Activated naive CD8-positive, alpha-beta T cell treated with anti-CD3 and anti-CD28 coated beads for 36 hours (primary cell): ENCODE data around the gene LDLRAD4. TPM values are rescaled to one million over a fixed set of nuclear protein-coding genes. Genes with fewer than 3 reads are reported as not detected.

Experiments used
- DNase-seq: peaks from one replicate; pipeline ENCODE4 v3.0.0; 2021
- H3K27ac Mint-ChIP-seq: one replicate; pipeline ENCODE4 v1.8.0; 2022; ENCODE audit warnings: mild to moderate bottlenecking, moderate library complexity, mixed read lengths
- H3K27me3 Mint-ChIP-seq: one replicate; pipeline ENCODE4 v1.8.0; 2022; ENCODE audit warnings: mild to moderate bottlenecking, mixed read lengths
- H3K36me3 Mint-ChIP-seq: one replicate; pipeline ENCODE4 v1.8.0; 2021; ENCODE audit warnings: mild to moderate bottlenecking, mixed read lengths
- H3K4me1 Mint-ChIP-seq: one replicate; pipeline ENCODE4 v1.8.0; 2021; ENCODE audit warnings: mixed read lengths
- H3K4me3 Mint-ChIP-seq: one replicate; pipeline ENCODE4 v1.8.0; 2022; ENCODE audit warnings: mild to moderate bottlenecking, moderate library complexity, mixed read lengths
- H3K9me3 Mint-ChIP-seq: one replicate; pipeline ENCODE4 v1.8.0; 2022; ENCODE audit warnings: mixed read lengths
- total RNA-seq, 2 experiments: library from RNA; stranded (reverse); gene quantifications; one replicate each; pipeline ENCODE4 v1.2.3, GENCODE V29; 2021

LDLRAD4 gene
- total RNA-seq, 2 experiments from 2014 or later: 27.4 to 27.5 TPM

DNA sequence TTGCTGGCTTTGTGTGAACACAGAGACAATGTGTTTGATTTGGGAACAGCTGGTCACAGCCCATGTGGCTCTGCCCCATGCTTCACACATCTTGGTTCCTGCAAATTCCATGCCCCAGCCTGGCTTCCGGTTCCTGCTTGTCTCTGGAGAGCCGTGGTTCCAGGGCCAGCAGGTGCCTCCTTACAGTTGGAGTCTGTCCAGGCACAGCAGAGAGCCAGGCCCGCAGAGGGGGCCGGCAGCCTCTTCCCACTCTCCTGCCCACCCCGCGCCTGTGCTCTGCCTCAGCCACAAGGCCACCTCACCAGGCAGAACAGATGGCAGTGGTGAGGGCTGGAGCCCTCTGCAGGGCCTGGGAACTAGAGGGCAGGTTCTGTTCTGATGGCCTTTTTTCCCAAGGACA is 81.5 kb downstream of the LDLRAD4 start:
- H3K9me3 Mint-ChIP-seq: no peaks in the 10 kb centered on the region
- no peak for DNase-seq
- H3K4me3 Mint-ChIP-seq: no peak overlapping the region
- H3K36me3 Mint-ChIP-seq: peaks cover 3% of the 10 kb centered on the region
- H3K27me3 Mint-ChIP-seq: no peaks in the 10 kb centered on the region
- no peak overlapping the region for H3K27ac Mint-ChIP-seq
- H3K4me1 Mint-ChIP-seq: peaks cover 25% of the 10 kb centered on the region

DNA sequence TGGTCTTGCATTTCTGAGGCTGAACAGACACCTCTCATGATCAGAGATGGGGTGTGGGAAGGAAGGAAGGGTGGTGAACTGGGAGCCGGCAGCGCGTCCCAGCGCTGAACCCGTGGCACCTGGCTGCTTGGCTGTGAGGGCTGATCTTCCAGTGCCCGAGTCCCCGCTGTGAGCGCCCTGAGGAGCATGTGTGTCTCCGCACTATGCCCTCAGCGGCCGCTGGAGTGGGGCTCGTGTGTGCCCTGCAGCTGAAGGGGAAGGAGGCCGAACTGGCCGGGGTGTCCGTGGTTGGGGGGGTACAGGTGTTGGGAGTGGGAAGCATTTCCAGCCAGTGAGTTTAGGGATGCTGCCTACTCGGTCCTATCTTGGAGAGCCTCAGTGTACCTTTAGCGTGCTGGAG is 82.2 kb downstream of the LDLRAD4 start:
- no peak overlapping the region for H3K27ac Mint-ChIP-seq
- no peaks in the 10 kb centered on the region for H3K27me3 Mint-ChIP-seq
- H3K36me3 Mint-ChIP-seq: peaks cover 7% of the 10 kb centered on the region
- peaks cover 18% of the 10 kb centered on the region for H3K4me1 Mint-ChIP-seq
- H3K9me3 Mint-ChIP-seq: peaks cover 4% of the 10 kb centered on the region
- no peak overlapping the region for H3K4me3 Mint-ChIP-seq
- no peak for DNase-seq

DNA sequence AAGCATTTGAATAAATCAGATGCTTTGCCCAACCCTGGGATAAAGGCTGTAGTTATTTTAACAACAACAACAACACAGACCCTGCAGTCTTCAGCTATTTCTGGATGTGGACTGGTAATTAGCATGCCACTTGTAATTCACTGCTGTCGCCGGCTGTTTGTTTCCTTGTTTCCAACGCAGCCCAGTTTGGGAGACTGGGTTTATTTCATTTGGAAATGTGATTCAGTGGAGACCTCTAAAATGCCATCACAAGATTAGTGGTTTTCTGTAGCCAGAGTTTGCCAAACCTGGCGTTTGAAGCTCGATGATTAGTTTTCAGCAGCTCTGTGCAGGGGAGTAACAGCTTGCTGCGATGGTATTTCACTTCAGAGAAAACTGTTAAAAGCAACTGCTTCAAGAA is 83.5 kb downstream of the LDLRAD4 start:
- Mint-ChIP-seq H3K36me3 (peaks cover 13% of the 10 kb centered on the region), H3K4me1 (peaks cover 17% of the 10 kb centered on the region), H3K9me3 (peaks cover 8% of the 10 kb centered on the region), H3K27me3 (no peaks in the 10 kb centered on the region), H3K4me3 (no peak overlapping the region), H3K27ac (no peak overlapping the region)
- no peak for DNase-seq

DNA sequence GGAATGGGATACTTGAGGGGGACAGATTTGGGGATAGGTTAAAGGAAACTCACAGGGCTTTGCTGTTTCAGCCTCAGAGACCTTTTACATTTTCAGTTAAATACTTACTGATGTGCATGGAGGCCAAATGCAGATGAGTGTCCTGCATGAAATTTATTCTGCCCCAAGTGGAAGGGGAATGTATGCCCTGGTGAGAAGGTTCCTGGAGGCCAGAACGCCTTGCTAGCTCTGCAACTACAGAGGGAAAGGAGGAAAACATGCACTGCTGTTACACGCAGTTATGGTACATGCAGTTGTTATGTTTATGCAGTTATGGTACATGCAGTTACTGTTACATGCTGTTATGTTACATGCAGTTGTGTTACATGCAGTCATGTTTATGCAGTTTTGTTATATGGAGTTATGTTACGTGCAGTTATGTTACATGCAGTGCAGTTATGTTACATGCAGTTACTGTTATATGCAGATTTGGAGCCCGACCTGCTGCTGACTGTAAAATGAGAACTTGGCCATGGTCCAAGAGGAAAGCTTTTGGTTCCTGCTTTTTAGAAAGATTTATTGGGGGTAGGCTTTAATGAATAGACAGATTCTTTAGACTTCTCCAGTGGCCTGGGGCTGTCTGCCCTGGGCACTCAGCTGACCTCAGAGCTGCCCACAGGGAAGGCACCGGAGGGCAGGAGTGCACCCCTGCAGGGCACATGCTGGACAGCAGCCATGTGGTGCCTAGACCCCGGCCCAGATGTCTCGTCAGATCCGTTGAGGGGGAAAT is 84.1 kb downstream of the LDLRAD4 start:
- Mint-ChIP-seq H3K4me1 (peaks cover 15% of the 10 kb centered on the region), H3K27ac (no peak overlapping the region), H3K36me3 (peaks cover 13% of the 10 kb centered on the region), H3K4me3 (no peak overlapping the region), H3K9me3 (peaks cover 8% of the 10 kb centered on the region), H3K27me3 (no peaks in the 10 kb centered on the region)
- no peak for DNase-seq

DNA sequence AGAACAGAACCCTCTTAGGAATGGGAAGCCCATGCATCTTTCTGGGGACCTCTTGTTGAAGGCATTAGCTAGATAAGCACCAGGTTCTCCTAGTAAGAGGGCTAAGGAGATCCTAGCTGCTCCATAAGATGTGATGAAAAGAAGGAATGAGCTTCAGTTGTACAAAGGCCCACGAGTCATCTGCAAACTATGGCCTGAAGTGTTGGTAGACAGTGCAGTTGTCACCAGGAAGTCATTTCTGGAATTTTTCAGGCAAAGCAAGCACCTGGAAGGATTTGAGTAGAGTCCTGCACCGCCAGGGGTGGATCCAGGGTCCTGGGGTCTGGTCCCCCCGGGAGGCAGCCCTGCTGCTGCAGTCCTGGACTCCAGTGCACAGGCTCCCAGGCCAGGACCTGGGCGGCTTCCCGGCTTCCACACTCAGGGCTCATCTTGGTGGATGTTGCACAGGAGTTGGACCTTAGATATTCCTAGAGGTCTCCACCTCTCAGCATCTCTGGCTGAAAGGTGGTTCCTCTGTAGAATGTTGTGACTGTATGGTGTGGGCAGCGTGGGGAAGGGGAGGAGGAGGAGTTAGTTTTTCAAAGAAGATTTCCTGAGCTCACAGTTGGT is 85.3 kb downstream of the LDLRAD4 start:
- no peak overlapping the region for H3K4me3 Mint-ChIP-seq
- no peak overlapping the region for H3K27ac Mint-ChIP-seq
- peaks cover 8% of the 10 kb centered on the region for H3K9me3 Mint-ChIP-seq
- no peaks in the 10 kb centered on the region for H3K27me3 Mint-ChIP-seq
- DNase-seq: no peak
- peaks cover 25% of the 10 kb centered on the region for H3K4me1 Mint-ChIP-seq
- peaks cover 14% of the 10 kb centered on the region for H3K36me3 Mint-ChIP-seq

- Mint-ChIP-seq H3K4me1 (peaks cover 31% of the 10 kb centered on the region), H3K27me3 (no peaks in the 10 kb centered on the region), H3K9me3 (peaks cover 8% of the 10 kb centered on the region), H3K4me3 (no peak overlapping the region), H3K27ac (no peak overlapping the region), H3K36me3 (peaks cover 16% of the 10 kb centered on the region)
- no peak for DNase-seq
These were observed 86.7 kb downstream of the LDLRAD4 start for GRCh38 chr18:13305301-13305700.

DNA sequence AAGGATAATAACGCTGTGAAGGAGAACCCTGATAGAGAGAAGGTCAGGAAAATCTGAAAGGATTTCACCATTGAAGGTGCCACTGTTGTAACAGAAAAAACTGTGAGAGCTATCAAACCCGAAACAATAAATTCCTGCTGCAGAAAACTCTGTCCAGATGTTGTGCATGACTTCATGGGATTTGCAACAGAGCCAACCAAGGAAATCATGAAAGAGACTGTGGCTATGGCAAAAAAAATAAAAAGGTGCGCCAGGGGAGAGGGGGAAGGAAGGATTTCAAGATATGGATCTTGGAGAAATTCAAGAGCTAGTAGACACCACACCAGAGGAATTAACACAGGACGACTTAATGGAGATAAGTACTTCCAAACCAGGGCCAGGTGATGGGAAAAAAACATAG is 88.0 kb downstream of the LDLRAD4 start:
- Mint-ChIP-seq H3K4me3 (no peak overlapping the region), H3K36me3 (peaks cover 16% of the 10 kb centered on the region), H3K4me1 (peaks cover 30% of the 10 kb centered on the region), H3K27ac (no peak overlapping the region), H3K9me3 (peaks cover 8% of the 10 kb centered on the region), H3K27me3 (no peaks in the 10 kb centered on the region)
- DNase-seq: no peak

GRCh38 chr18:13308369-13308768 is 89.8 kb downstream of the LDLRAD4 start:
- H3K36me3 Mint-ChIP-seq: peaks cover 17% of the 10 kb centered on the region
- H3K4me1 Mint-ChIP-seq: peaks cover 31% of the 10 kb centered on the region

DNA sequence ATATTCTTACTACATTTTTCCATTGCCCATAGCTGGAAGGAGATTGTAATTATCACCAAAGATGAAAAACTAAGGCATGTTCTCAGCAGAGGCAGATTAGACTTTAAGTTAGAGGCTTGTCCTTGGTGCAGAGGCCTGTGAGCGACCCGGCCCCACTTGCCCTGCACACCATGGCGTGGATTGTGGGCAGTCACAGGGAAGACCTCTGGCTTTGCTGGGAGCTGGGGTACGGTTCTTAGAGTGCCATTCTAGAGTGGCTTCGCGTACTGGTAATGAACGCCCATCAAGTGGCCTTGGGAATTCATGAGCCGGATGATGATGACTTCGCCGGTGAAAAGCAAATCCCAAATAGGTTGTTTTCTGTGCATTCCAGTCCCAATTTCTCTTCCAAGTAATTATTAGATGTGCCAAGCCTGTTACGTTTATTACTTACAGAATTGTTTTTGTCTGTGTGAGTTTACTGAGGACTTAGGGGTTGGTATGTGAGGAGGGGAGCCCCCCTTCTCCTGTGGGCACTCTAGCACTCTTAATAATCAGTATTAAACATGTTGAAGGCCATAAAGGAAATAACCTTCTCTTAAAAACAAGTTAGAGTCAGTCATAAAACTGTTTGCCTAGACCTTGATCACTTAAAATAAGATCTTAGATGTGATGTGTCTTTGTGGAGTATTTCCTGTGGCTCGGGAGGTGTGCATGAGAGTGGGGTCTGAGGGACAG is 90.6 kb downstream of the LDLRAD4 start:
- Mint-ChIP-seq H3K4me3 (no peak overlapping the region), H3K36me3 (peaks cover 17% of the 10 kb centered on the region), H3K9me3 (peaks cover 8% of the 10 kb centered on the region), H3K27me3 (no peaks in the 10 kb centered on the region), H3K27ac (no peak overlapping the region), H3K4me1 (peaks cover 38% of the 10 kb centered on the region)
- no peak for DNase-seq

More at GRCh38 chr18:13308369-13308768, 89.8 kb downstream of the LDLRAD4 start:
- Mint-ChIP-seq H3K27ac (peak overlapping the region; percentile 83), H3K9me3 (peaks cover 8% of the 10 kb centered on the region), H3K4me3 (peak overlapping the region; percentile 0), H3K27me3 (no peaks in the 10 kb centered on the region)
- peak; percentile 59 for DNase-seq

GRCh38 chr18:13309748-13310670 is 91.4 kb downstream of the LDLRAD4 start:
- no peak overlapping the region for H3K4me3 Mint-ChIP-seq
- H3K27ac Mint-ChIP-seq: no peak overlapping the region
- no peaks in the 10 kb centered on the region for H3K27me3 Mint-ChIP-seq
- H3K36me3 Mint-ChIP-seq: peaks cover 23% of the 10 kb centered on the region
- peaks cover 13% of the 10 kb centered on the region for H3K9me3 Mint-ChIP-seq
- peaks cover 44% of the 10 kb centered on the region for H3K4me1 Mint-ChIP-seq
- DNase-seq: no peak

DNA sequence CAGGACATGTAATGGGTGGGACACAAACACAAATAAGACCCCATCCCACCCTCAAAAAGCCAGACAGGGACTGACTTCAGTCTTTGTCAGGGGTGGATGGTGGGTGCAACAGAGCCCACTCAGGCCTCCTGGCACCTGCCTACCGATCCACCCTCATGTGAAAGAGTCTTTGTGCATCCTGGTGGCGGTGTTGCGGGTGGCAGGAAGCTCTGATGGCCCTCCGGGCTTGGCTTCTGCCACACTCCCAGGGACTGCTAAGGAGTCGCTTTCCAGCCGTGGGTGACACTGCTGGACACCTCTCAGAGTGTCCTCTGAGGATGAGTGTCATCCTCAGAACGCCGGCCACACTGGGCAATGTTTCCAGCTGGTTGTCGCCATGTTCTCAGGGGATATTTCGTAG is 92.6 kb downstream of the LDLRAD4 start:
- peaks cover 44% of the 10 kb centered on the region for H3K4me1 Mint-ChIP-seq
- no peak overlapping the region for H3K27ac Mint-ChIP-seq

GRCh38 chr18:13312515-13312914 is 94.0 kb downstream of the LDLRAD4 start:
- H3K27ac Mint-ChIP-seq: no peak overlapping the region
- peaks cover 18% of the 10 kb centered on the region for H3K9me3 Mint-ChIP-seq
- peaks cover 39% of the 10 kb centered on the region for H3K4me1 Mint-ChIP-seq
- no peak overlapping the region for H3K4me3 Mint-ChIP-seq
- no peaks in the 10 kb centered on the region for H3K27me3 Mint-ChIP-seq
- peaks cover 25% of the 10 kb centered on the region for H3K36me3 Mint-ChIP-seq
- DNase-seq: no peak

More for the DNA sequence above, 92.6 kb downstream of the LDLRAD4 start:
- H3K4me3 Mint-ChIP-seq: no peak overlapping the region
- no peak for DNase-seq
- peaks cover 14% of the 10 kb centered on the region for H3K9me3 Mint-ChIP-seq
- no peaks in the 10 kb centered on the region for H3K27me3 Mint-ChIP-seq
- H3K36me3 Mint-ChIP-seq: peaks cover 28% of the 10 kb centered on the region

DNA sequence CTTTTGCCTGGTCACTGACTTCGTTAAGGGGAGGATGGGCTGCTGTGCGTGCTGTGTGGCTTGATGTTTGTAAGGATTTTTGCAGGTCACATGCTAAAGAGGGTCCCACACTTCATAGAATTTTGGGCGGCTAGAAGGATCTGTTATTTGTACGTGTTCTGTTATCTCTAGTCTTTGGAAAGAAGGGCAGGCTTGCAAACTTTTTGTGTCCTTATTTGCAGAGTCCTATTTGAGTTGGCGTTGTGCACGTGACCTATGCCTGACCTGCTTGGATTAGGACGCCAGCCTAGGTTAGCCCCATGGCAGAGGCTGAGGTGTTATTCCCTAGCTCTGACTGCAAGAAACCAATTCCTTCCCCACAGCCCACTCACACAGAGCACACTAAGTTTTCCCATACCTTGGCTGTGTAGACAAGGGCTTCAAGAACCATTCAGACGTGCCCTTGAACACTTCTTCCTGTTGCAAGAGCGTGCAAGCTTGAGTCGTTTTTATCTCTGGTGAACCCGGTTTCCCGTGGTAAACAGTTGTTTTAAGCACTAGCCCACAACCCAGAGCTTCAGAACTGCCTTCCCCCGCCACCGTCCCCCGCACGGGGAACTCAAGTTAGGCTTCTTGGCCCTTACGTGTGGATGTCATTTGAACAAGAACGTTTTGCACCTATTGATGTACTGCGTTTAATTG is 94.6 kb downstream of the LDLRAD4 start:
- no peaks in the 10 kb centered on the region for H3K27me3 Mint-ChIP-seq
- peak overlapping the region; percentile 54 for H3K27ac Mint-ChIP-seq
- no peak overlapping the region for H3K4me3 Mint-ChIP-seq
- DNase-seq: no peak
- H3K4me1 Mint-ChIP-seq: peaks cover 36% of the 10 kb centered on the region
- H3K36me3 Mint-ChIP-seq: peaks cover 23% of the 10 kb centered on the region
- H3K9me3 Mint-ChIP-seq: peaks cover 18% of the 10 kb centered on the region

GRCh38 chr18:13315000-13315399 is 96.4 kb downstream of the LDLRAD4 start:
- Mint-ChIP-seq H3K27me3 (no peaks in the 10 kb centered on the region), H3K9me3 (peaks cover 18% of the 10 kb centered on the region), H3K36me3 (peaks cover 23% of the 10 kb centered on the region), H3K4me1 (peaks cover 34% of the 10 kb centered on the region), H3K4me3 (no peak overlapping the region), H3K27ac (no peak overlapping the region)
- no peak for DNase-seq
